Parathyroid adenoma (tissue), 2 donors: ENCODE data around the gene SMIM27.
"Not testable (repeated sequence)": the region's sequence is repeated elsewhere in the genome, so short reads cannot be mapped to it uniquely, and the experiment has no call there.

Source experiments
- H2AFZ ChIP-seq: fragments of 300-600 bp; sonication (generic); one replicate; pipeline ENCODE4 v1.7.0; 2017; ENCODE audit warnings: antibody characterized with exemption, mild to moderate bottlenecking
- H3K27ac ChIP-seq: fragments of 300-600 bp; sonication (generic); one replicate; pipeline ENCODE4 v1.7.0; 2017
- H3K27me3 ChIP-seq: fragments of 300-600 bp; sonication (generic); one replicate; pipeline ENCODE4 v1.7.0; 2017; ENCODE audit warnings: low read length; ENCODE audit not compliant: control insufficient read depth, insufficient read depth
- H3K36me3 ChIP-seq: fragments of 300-600 bp; sonication (generic); one replicate; pipeline ENCODE4 v1.7.0; 2017; ENCODE audit warnings: low read length; ENCODE audit not compliant: control insufficient read depth, insufficient read depth
- H3K4me1 ChIP-seq: fragments of 300-600 bp; sonication (generic); one replicate; pipeline ENCODE4 v1.7.0; 2017; ENCODE audit warnings: control low read depth
- H3K4me2 ChIP-seq: fragments of 300-600 bp; sonication (generic); one replicate; pipeline ENCODE4 v1.7.0; 2017; ENCODE audit warnings: low read length
- H3K4me3 ChIP-seq: fragments of 300-600 bp; sonication (generic); one replicate; pipeline ENCODE4 v1.7.0; 2017; ENCODE audit warnings: low read depth, low read length
- H3K79me2 ChIP-seq: fragments of 300-600 bp; sonication (generic); one replicate; pipeline ENCODE4 v1.7.0; 2017; ENCODE audit warnings: control low read depth
- H3K9ac ChIP-seq: fragments of 300-600 bp; sonication (generic); one replicate; pipeline ENCODE4 v1.7.0; 2017; ENCODE audit warnings: mild to moderate bottlenecking
- H3K9me3 ChIP-seq: fragments of 300-600 bp; sonication (generic); one replicate; pipeline ENCODE4 v1.7.0; 2017; ENCODE audit warnings: low read length; ENCODE audit not compliant: control insufficient read depth
- CTCF ChIP-seq: fragments of 300-600 bp; sonication (generic); IDR thresholded peaks from one replicate; pipeline ENCODE4 v1.7.0; 2017; ENCODE audit warnings: antibody characterized with exemption, mild to moderate bottlenecking
- donor health status: primary hyperparathyroidism.

SMIM27 gene

GRCh38 chr9:32518276-32518675 is 33.9 kb upstream of the SMIM27 start:
- no peak overlapping the region for H2AFZ ChIP-seq
- H3K4me3 ChIP-seq = no peak overlapping the region
- no peaks in the 10 kb centered on the region for H3K27me3 ChIP-seq
- no peak for TF ChIP-seq CTCF
- H3K9ac ChIP-seq = no peak overlapping the region
- no peak overlapping the region for H3K4me2 ChIP-seq
- no peaks in the 10 kb centered on the region for H3K4me1 ChIP-seq
- no peaks in the 10 kb centered on the region for H3K9me3 ChIP-seq
- H3K27ac ChIP-seq = no peak overlapping the region
- no peaks in the 10 kb centered on the region for H3K79me2 ChIP-seq
- no peaks in the 10 kb centered on the region for H3K36me3 ChIP-seq

GRCh38 chr9:32523910-32524309 is 28.2 kb upstream of the SMIM27 start:
- H3K27ac ChIP-seq = no peak overlapping the region
- no peaks in the 10 kb centered on the region for H3K9me3 ChIP-seq
- H3K27me3 ChIP-seq = no peaks in the 10 kb centered on the region
- no peak overlapping the region for H3K4me3 ChIP-seq
- H2AFZ ChIP-seq = no peak overlapping the region
- no peak overlapping the region for H3K4me2 ChIP-seq
- H3K9ac ChIP-seq = no peak overlapping the region
- no peaks in the 10 kb centered on the region for H3K4me1 ChIP-seq
- TF ChIP-seq CTCF = no peak
- H3K79me2 ChIP-seq = peaks cover 2% of the 10 kb centered on the region
- H3K36me3 ChIP-seq = no peaks in the 10 kb centered on the region

GRCh38 chr9:32524558-32524891 is 27.6 kb upstream of the SMIM27 start:
- H3K4me1 ChIP-seq, H3K27ac ChIP-seq, H3K9ac ChIP-seq, H2AFZ ChIP-seq, H3K4me2 ChIP-seq, H3K79me2 ChIP-seq, H3K36me3 ChIP-seq, H3K27me3 ChIP-seq, H3K9me3 ChIP-seq, H3K4me3 ChIP-seq: not testable (repeated sequence)

GRCh38 chr9:32524892-32525708 is 27.0 kb upstream of the SMIM27 start:
- no peak for TF ChIP-seq CTCF
- no peak overlapping the region for H3K9ac ChIP-seq
- H3K4me2 ChIP-seq = peak overlapping the region; percentile 67
- H3K27ac ChIP-seq = peak overlapping the region; percentile 75
- no peaks in the 10 kb centered on the region for H3K9me3 ChIP-seq
- no peaks in the 10 kb centered on the region for H3K4me1 ChIP-seq
- no peaks in the 10 kb centered on the region for H3K27me3 ChIP-seq
- peak overlapping the region; percentile 95 for H3K4me3 ChIP-seq
- H3K79me2 ChIP-seq = peaks cover 2% of the 10 kb centered on the region
- no peaks in the 10 kb centered on the region for H3K36me3 ChIP-seq
- peak overlapping the region; percentile 76 for H2AFZ ChIP-seq

- Histone ChIP-seq H3K4me1 (no peaks in the 10 kb centered on the region), H3K9ac (no peak overlapping the region), H2AFZ (peak overlapping the region; percentile 76), H3K79me2 (peaks cover 2% of the 10 kb centered on the region), H3K9me3 (no peaks in the 10 kb centered on the region), H3K4me3 (peak overlapping the region; percentile 95), H3K27me3 (no peaks in the 10 kb centered on the region), H3K4me2 (peak overlapping the region; percentile 67), H3K36me3 (no peaks in the 10 kb centered on the region), H3K27ac (peak overlapping the region; percentile 75)
- no peak for TF ChIP-seq CTCF
These were observed 26.5 kb upstream of the SMIM27 start for GRCh38 chr9:32525709-32526030.
